Keratinocyte (primary cell): Measurements from ENCODE around the gene ANKRD34A.

ENCODE experiments used
- CTCF ChIP-seq, 3 experiments: IDR thresholded peaks in 1 of 3; conservative IDR thresholded peaks in 1 of 3; optimal IDR thresholded peaks in 1 of 3; 2 replicates in 2 of 3; 3 replicates in 1 of 3; pipeline versions ENCODE3 to v1.5.1; 2011; ENCODE audit warnings: low read length in 3 of 3, mild to moderate bottlenecking in 3 of 3, moderate library complexity in 2 of 3, control low read depth in 1 of 3, inconsistent platforms in 1 of 3; ENCODE audit not compliant: insufficient read depth in 2 of 3; ENCODE audit errors: extremely low read depth in 1 of 3
- EZH2 ChIP-seq: IDR thresholded peaks from one replicate; pipeline ENCODE4 v1.6.1; 2012; ENCODE audit warnings: inconsistent platforms, mild to moderate bottlenecking, low read length, moderate library complexity

GRCh38 chr1:145951526-145951925, 12.8 kb downstream of the ANKRD34A start:
- TF ChIP-seq CTCF (optimal IDR thresholded peaks at IDR 0.05 in 1 of 3, IDR thresholded peaks at IDR 0.05 in 1 of 3, conservative IDR thresholded peaks at IDR 0.05 in 1 of 3; ENCODE audit: extremely low read depth in 1 of 3, insufficient read depth in 2 of 3, low read length in 3 of 3) (no peak), EZH2 (no peak)
